HepG2 (cell line): ENCODE data around the gene TATDN2. TPM values are rescaled to one million over a fixed set of nuclear protein-coding genes. Genes with fewer than 3 reads are reported as not detected.

Experiments
- ATAC-seq: fragments of 200-7000 bp; cut with Tn5 transposase; 3 replicates; pipeline ENCODE4 v1.9.1; 2020; ENCODE audit warnings: mild to moderate bottlenecking, moderate library complexity
- BruUV-seq: library from RNA; stranded (reverse); fragments of 400-500 nt; replicated peaks from 2 replicates; lab custom pipeline; 2021; lab: Mats Ljungman, UMichigan
- CTCF ChIA-PET: fragments of 300-600 bp; formaldehyde crosslinking; extraction: SDS; loops from one replicate; lab custom pipeline; 2021; ENCODE audit warnings: low total read pairs, inconsistent platforms, low intra/inter-chr PET ratio; lab: Yijun Ruan, JAX
- POLR2A ChIA-PET: fragments of 350-600 bp; sonication (Branson Sonifier 250); formaldehyde crosslinking; loops from one replicate; lab custom pipeline; 2020; ENCODE audit warnings: antibody characterized with exemption, inconsistent platforms; lab: Yijun Ruan, JAX
- DNase-seq: peaks from one replicate; pipeline ENCODE4 v3.0.0-alpha.2; 2015; ENCODE audit warnings: low spot score
- FAIRE-seq: peaks from 3 replicates; lab custom pipeline; 2011; peaks lifted over from hg19 to GRCh38; lab: Jason Lieb, UNC
- H2AFZ ChIP-seq: one replicate; pipeline ENCODE4 v1.6.1; 2011; ENCODE audit warnings: low read length, inconsistent platforms
- H3K27ac ChIP-seq: fragments of 300-600 bp; 3 replicates; pipeline ENCODE4 v1.8.0; 2011; ENCODE audit warnings: mixed run types, mild to moderate bottlenecking, mixed read lengths, low read length, inconsistent platforms; ENCODE audit not compliant: insufficient read depth; ENCODE audit errors: extremely low read length
- H3K27me3 ChIP-seq, 2 experiments: fragments of 200-600 bp in 1 of 2; 2 replicates in 1 of 2; 3 replicates in 1 of 2; pipeline versions ENCODE4 v1.6.0 to v1.8.0; 2011; ENCODE audit warnings: low read length in 2 of 2, mild to moderate bottlenecking in 2 of 2, moderate library complexity in 2 of 2, inconsistent platforms in 1 of 2; ENCODE audit not compliant: insufficient read depth in 2 of 2, control insufficient read depth in 1 of 2
- H3K36me3 ChIP-seq, 2 experiments: fragments of 200-600 bp in 1 of 2; replicated peaks in 1 of 2; 2 replicates in 1 of 2; 3 replicates in 1 of 2; pipeline versions ENCODE4 v1.5.1 to v1.8.0; 2011; ENCODE audit warnings: low read length in 2 of 2, inconsistent platforms in 1 of 2; ENCODE audit not compliant: insufficient read depth in 2 of 2, control insufficient read depth in 1 of 2
- H3K4me1 ChIP-seq: 2 replicates; pipeline ENCODE4 v1.5.1; 2012; ENCODE audit warnings: low read length, inconsistent platforms; ENCODE audit not compliant: insufficient read depth
- H3K4me2 ChIP-seq: 2 replicates; pipeline ENCODE4 v1.6.0; 2011; ENCODE audit warnings: low read depth, low read length, inconsistent platforms
- H3K4me3 ChIP-seq, 3 experiments: fragments of 200-600 bp in 1 of 3; sonication (generic), shearing (Covaris generic) in 1 of 3; replicated peaks in 1 of 3; 2 replicates each; pipeline ENCODE4 v1.5.1; 2011 to 2016; ENCODE audit warnings: low read length in 3 of 3, inconsistent platforms in 2 of 3, low read depth in 2 of 3, mild to moderate bottlenecking in 2 of 3, control low read depth in 1 of 3, mixed read lengths in 1 of 3; ENCODE audit not compliant: insufficient read depth in 1 of 3
- H3K79me2 ChIP-seq: one replicate; pipeline ENCODE4 v1.6.1; 2011; ENCODE audit warnings: low read length, inconsistent platforms; ENCODE audit not compliant: insufficient read depth
- H3K9ac ChIP-seq: 2 replicates; pipeline ENCODE4 v1.6.0; 2011; ENCODE audit warnings: mild to moderate bottlenecking, low read depth, low read length, inconsistent platforms; ENCODE audit not compliant: insufficient read depth
- H3K9me3 ChIP-seq: 2 replicates; pipeline ENCODE4 v1.5.1; 2012; ENCODE audit warnings: mild to moderate bottlenecking, low read length
- H4K20me1 ChIP-seq: 2 replicates; pipeline ENCODE4 v1.6.0; 2011; ENCODE audit warnings: inconsistent platforms, mild to moderate bottlenecking, low read length, moderate library complexity; ENCODE audit not compliant: insufficient read depth
- ADNP ChIP-seq: sonication (generic); formaldehyde crosslinking; IDR thresholded peaks from 2 replicates; pipeline ENCODE4 v1.4.0; 2020; ENCODE audit warnings: missing genetic modification reagents
- ATF7 ChIP-seq, 2 experiments: fragments of 450-650 bp in 1 of 2; sonication (generic) in 1 of 2; formaldehyde crosslinking in 1 of 2; IDR thresholded peaks; 2 replicates each; pipeline versions ENCODE4 v1.4.0 to v1.6.1; 2016 to 2020; ENCODE audit warnings: antibody characterized with exemption in 1 of 2, mild to moderate bottlenecking in 1 of 2, missing genetic modification reagents in 1 of 2
- MNT ChIP-seq: fragments of 450-650 bp; IDR thresholded peaks from 2 replicates; pipeline ENCODE4 v1.6.1; 2016
- NFE2L2 ChIP-seq: fragments of 150-350 bp; IDR thresholded peaks from 2 replicates; pipeline ENCODE4 v1.6.1; 2014; ENCODE audit warnings: low read length
- NRL ChIP-seq: sonication (generic); formaldehyde crosslinking; IDR thresholded peaks from 2 replicates; pipeline ENCODE4 v1.5.0; 2020; ENCODE audit warnings: missing genetic modification reagents, mild to moderate bottlenecking, moderate library complexity, borderline replicate concordance
- SKI ChIP-seq: fragments of 450-650 bp; IDR thresholded peaks from one replicate; pipeline ENCODE4 v1.6.1; 2018; ENCODE audit warnings: mild to moderate bottlenecking; ENCODE audit not compliant: partially characterized antibody
- ZBTB37 ChIP-seq: sonication (generic); formaldehyde crosslinking; IDR thresholded peaks from 2 replicates; pipeline ENCODE4 v1.4.0; 2020; ENCODE audit warnings: mild to moderate bottlenecking, missing genetic modification reagents
- WGBS: methylation state at CpG from one replicate; pipeline ENCODE4 v1.1.6; 2017; ENCODE audit warnings: low lambda C conversion rate; 5-methylcytosine and 5-hydroxymethylcytosine counted together
- in situ Hi-C: cut with HindIII; loops from 2 replicates; pipeline ENCODE4 v1.10.0; 2017; ENCODE audit warnings: low pct_unique_long_range_greater_than_20kb; ENCODE audit not compliant: extremely low pct_ligation_motif_present
- intact Hi-C: fragments of 100-400 bp; cut with micrococcal nuclease; formaldehyde crosslinking; loops from one replicate; pipeline ENCODE4 v1.10.0; 2022; ENCODE audit not compliant: unreplicated experiment
- polyA plus RNA-seq, 8 experiments: library from polyadenylated mRNA; depleted of rRNA in 3 of 8; stranded (reverse) in 7 of 8; unstranded in 1 of 8; fragments of >200 nt; fragmentation: Illumina TruSeq in 4 of 8; extraction: Trizol in 4 of 8; gene quantifications; 2 replicates each; pipeline versions ENCODE4 v1.2.1 to v1.2.3, GENCODE V29; 2011 to 2016; ENCODE audit warnings: low read depth in 4 of 8, missing spikeins in 1 of 8, mixed read lengths in 1 of 8; ENCODE audit not compliant: insufficient read depth in 1 of 8
- total RNA-seq, 5 experiments: library from RNA; depleted of rRNA; stranded (reverse); fragments of >200 nt; fragmentation: Illumina TruSeq; extraction: Trizol; gene quantifications; 2 replicates each; pipeline ENCODE4 v1.2.3, GENCODE V29; 2016; ENCODE audit warnings: low read depth in 1 of 5

Gene TATDN2
- total and polyA plus RNA-seq, 2 of the 13 experiments (the other 11 are each of a cell fraction or from before 2014, with no cell fraction given): 12.1 to 21.9 TPM

- H3K4me3 ChIP-seq: no peak overlapping the region
- ChIA-PET POLR2A (interaction anchor here (0.7 to 1.8 kb wide), 2 partner anchors 10 to 30 kb away, joined by 3 read pairs; no protein-coding TSS in a partner anchor), CTCF (no interaction called here)
- intact Hi-C loops: no loop called here
- DNase-seq (no peak), ATAC-seq (no peak), FAIRE-seq (no peak)
- no peaks in the 10 kb centered on the region for H3K4me1 ChIP-seq
- H3K27ac ChIP-seq: no peak overlapping the region
- no TSS peak for BruUV-seq
- no peaks in the 10 kb centered on the region for H3K27me3 ChIP-seq
- 96% methylated on average over 5 of the region's 5 CpGs for WGBS
- peaks cover 11% of the 10 kb centered on the region; the same call in 1 of the 2 replicates for H4K20me1 ChIP-seq
- TF ChIP-seq MNT (no peak), ZBTB37 (CRISPR knock-in tag) (no peak), ATF7 (IDR thresholded peaks at IDR 0.05) (no peak), ATF7 (CRISPR knock-in tag; IDR thresholded peaks at IDR 0.05) (no peak), NFE2L2 (no peak), ADNP (CRISPR knock-in tag) (no peak), SKI (no peak), NRL (CRISPR knock-in tag) (no peak)
- no peaks in the 10 kb centered on the region for H3K9me3 ChIP-seq
- peaks cover 12% of the 10 kb centered on the region for H3K79me2 ChIP-seq
- H3K36me3 ChIP-seq: peaks cover 46 to 80% of the 10 kb centered on the region in 2 experiments
- H3K9ac ChIP-seq: no peak overlapping the region
- in situ Hi-C loops: no loop called here
- no peak overlapping the region for H2AFZ ChIP-seq
- H3K4me2 ChIP-seq: no peak overlapping the region
These were observed 31.9 kb downstream of the TATDN2 start for GRCh38 chr3:10280177-10280529.
